Measurements from ENCODE around the gene SORBS2. TPM values are rescaled to one million over a fixed set of nuclear protein-coding genes. Genes with fewer than 3 reads are reported as not detected.

SORBS2 gene
- total RNA-seq, 4 donors from 2014 or later = 21.5 to 118 (median 29.5) TPM

- no peaks in the 10 kb centered on the region for H3K36me3 ChIP-seq
- intact Hi-C loops (cut with DNase I; ENCODE audit: low total_unique reads) = loop anchor here (10.0 kb wide), 1 partner anchor 790 kb away; no protein-coding TSS in a partner anchor
- H3K27me3 ChIP-seq = no peaks in the 10 kb centered on the region
- no peaks in the 10 kb centered on the region for H3K9me3 ChIP-seq
- TF ChIP-seq POLR2A (IDR thresholded peaks at IDR 0.05) = no peak
- no peak for TF ChIP-seq CTCF (IDR thresholded peaks at IDR 0.05)
- no peak for DNase-seq
- H3K4me1 ChIP-seq = no peaks in the 10 kb centered on the region
- no peak overlapping the region for H3K27ac ChIP-seq
- H3K4me3 ChIP-seq = no peak overlapping the region
Measured at GRCh38 chr4:185744488-185744862, 67.5 kb downstream of the SORBS2 start.

GRCh38 chr4:185743722-185744487 is 68.1 kb downstream of the SORBS2 start:
- TF ChIP-seq POLR2A (IDR thresholded peaks at IDR 0.05) (no peak), CTCF (IDR thresholded peaks at IDR 0.05) (no peak)
- Histone ChIP-seq H3K36me3 (no peaks in the 10 kb centered on the region), H3K9me3 (no peaks in the 10 kb centered on the region), H3K27ac (no peak overlapping the region), H3K4me3 (no peak overlapping the region), H3K27me3 (no peaks in the 10 kb centered on the region), H3K4me1 (no peaks in the 10 kb centered on the region)
- no peak for DNase-seq
- intact Hi-C loops (cut with DNase I; ENCODE audit: low total_unique reads) = loop anchor here (10.0 kb wide), 1 partner anchor 789 kb away; no protein-coding TSS in a partner anchor

GRCh38 chr4:185742766-185743165 is 69.2 kb downstream of the SORBS2 start:
- Histone ChIP-seq H3K4me1 (no peaks in the 10 kb centered on the region), H3K36me3 (no peaks in the 10 kb centered on the region), H3K27ac (no peak overlapping the region), H3K4me3 (no peak overlapping the region), H3K27me3 (no peaks in the 10 kb centered on the region), H3K9me3 (no peaks in the 10 kb centered on the region)
- TF ChIP-seq CTCF (IDR thresholded peaks at IDR 0.05) = no peak
- no peak for TF ChIP-seq POLR2A (IDR thresholded peaks at IDR 0.05)
- no peak for DNase-seq
- intact Hi-C loops (cut with DNase I; ENCODE audit: low total_unique reads) = loop anchor here (10.0 kb wide), 1 partner anchor 788 kb away; no protein-coding TSS in a partner anchor

- Histone ChIP-seq H3K27ac (no peak overlapping the region), H3K4me3 (no peak overlapping the region), H3K36me3 (no peaks in the 10 kb centered on the region), H3K4me1 (no peaks in the 10 kb centered on the region), H3K9me3 (no peaks in the 10 kb centered on the region), H3K27me3 (no peaks in the 10 kb centered on the region)
- TF ChIP-seq POLR2A (IDR thresholded peaks at IDR 0.05) (no peak), CTCF (IDR thresholded peaks at IDR 0.05) (no peak)
- DNase-seq = no peak
- intact Hi-C loops (cut with DNase I; ENCODE audit: low total_unique reads) = loop anchor here (10.0 kb wide), 1 partner anchor 787 kb away; no protein-coding TSS in a partner anchor
Measured at GRCh38 chr4:185741795-185742194, 70.2 kb downstream of the SORBS2 start.

GRCh38 chr4:185740471-185740873 is 71.5 kb downstream of the SORBS2 start:
- Histone ChIP-seq H3K4me1 (no peaks in the 10 kb centered on the region), H3K4me3 (no peak overlapping the region), H3K27me3 (no peaks in the 10 kb centered on the region), H3K36me3 (no peaks in the 10 kb centered on the region), H3K27ac (no peak overlapping the region), H3K9me3 (no peaks in the 10 kb centered on the region)
- TF ChIP-seq POLR2A (IDR thresholded peaks at IDR 0.05) = no peak
- TF ChIP-seq CTCF (IDR thresholded peaks at IDR 0.05) = no peak
- intact Hi-C loops (cut with DNase I; ENCODE audit: low total_unique reads) = loop anchor here (10.0 kb wide), 1 partner anchor 786 kb away; no protein-coding TSS in a partner anchor
- DNase-seq = no peak

Measured in uterus (tissue), 4 donors.